ENCODE data around the gene MTMR6.

Gene MTMR6

DNA sequence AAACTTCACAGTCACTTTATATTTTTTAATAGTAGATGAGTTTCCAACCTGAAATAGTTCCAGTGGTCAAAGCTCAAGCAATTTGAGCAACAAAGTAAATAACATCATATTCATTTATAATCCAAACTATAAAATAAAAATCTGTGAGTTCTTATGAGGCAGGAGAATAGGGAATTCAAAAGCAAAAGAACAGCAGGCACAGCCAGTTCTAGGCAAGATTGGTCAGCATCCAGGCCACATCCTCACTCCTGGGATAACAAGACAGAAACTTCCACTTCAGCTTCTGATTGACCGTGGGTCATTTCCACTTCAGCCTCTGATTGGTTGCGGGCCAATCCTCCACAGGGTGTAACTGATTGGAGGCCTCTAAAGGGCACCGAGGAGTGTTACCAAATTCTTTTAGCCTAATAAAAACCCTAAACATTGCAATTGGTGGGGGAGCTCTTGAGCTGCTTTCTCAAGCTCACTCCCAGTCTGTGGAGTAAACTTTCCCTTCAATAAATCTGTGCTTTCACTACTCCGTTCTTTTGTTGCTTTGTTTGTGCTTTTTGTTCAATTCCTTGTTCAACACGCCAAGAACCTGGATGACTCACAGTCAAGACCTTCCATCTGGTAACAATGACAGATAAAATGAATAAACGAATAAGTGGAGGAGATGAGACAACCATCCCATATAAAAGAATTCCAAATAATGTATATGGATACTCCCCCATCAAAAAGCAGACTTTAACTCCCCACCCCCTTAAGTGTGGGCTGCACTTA is 72.6 kb downstream of the MTMR6 start:
- no peak for DNase-seq

DNA sequence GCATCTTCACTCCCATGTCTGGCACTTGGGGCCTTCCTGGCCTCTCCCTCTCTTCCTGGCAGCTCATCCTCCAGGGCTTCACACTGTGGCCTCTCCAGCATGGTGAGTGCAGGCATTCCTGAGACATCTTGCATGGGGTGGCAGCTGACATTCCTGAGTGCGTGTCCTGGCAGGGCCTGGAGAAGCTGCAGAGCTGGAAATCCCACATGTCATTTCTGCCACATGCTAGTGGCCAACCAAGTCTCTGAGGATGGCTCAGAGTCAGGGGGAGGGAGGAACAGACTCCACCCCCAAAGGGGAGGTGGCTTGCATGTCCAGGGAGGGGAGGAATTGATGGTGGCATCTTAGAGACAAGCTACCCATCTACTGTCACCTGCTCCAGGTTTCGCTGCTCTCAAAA is 73.6 kb downstream of the MTMR6 start:
- no peak for DNase-seq

DNA sequence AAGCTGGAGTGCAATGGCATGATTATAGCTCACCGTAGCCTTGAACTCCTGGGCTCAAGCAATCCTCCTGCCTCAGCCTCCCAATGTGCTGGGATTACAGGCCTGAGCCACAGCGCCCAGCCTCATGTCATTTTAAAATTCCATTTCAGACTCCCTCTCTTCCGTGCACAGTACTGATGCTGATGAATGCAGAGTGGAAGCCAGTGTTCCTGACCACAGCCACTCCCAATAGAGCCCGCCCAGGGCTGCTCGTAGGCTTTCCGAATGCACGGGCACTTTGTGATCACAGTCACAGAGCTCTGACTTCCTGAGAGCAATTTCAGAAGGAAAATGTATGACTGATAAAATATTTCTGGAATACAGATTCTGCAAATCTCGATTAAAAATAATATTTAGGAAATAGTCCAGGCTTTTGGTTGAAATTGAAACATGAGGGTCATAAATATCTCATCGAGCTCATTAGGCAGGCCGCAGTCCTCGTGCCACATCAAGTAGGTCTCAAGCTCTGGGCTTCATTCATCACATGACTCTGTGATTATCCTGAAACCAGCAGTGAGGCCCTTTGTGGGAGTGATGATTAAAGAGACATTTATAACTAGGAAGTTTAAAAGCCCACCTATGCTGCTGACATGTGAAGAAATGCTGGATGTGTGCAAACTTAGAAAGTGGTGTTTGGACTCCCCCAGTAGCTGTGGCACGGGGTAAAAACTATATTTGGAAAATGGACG is 76.3 kb downstream of the MTMR6 start:
- no peak for DNase-seq

DNA sequence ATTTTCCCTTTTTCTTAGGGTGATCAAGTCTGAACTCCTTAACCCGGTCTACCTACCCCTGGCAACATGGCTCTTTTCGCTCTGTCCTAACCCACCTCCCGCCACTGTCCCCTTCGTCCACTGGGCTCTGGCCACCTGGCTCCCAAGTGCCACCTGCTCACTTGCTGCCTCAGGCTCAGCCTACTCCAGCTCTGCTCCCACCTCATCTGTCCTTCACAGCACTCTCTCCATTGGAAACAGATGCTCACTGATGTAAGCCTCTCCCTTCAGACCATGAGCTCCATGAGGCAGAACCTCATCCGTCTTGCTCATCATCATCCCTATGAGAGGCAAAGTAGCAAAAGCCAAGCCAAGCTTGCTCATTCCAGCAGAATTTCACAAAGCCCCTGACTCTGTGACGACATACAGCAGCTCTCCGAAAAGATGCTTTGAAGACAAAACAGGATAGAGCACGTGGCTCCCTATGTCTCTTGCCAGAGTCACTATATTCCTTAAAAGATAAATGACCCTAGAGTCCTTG is 79.9 kb downstream of the MTMR6 start:
- DNase-seq, result no peak

DNA sequence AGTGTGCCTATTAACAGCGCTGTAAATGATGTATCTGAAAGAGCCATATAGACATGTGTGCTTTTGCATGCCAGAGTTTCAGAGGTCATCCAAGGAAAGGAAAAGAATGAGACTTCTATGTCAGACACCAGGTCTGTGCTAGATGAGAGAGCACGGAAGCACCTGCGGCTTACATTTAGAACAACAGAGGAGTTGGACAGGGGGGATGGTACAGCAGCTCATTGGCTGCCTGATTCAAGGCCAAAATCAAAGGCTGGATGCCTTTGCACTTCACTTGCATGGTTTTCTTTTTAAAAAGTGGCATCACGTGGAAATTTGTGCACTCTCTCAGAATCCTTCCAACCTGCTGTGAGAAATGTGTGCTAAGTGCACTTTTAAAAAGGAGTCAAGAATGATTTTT is 82.4 kb downstream of the MTMR6 start:
- no peak for DNase-seq

DNA sequence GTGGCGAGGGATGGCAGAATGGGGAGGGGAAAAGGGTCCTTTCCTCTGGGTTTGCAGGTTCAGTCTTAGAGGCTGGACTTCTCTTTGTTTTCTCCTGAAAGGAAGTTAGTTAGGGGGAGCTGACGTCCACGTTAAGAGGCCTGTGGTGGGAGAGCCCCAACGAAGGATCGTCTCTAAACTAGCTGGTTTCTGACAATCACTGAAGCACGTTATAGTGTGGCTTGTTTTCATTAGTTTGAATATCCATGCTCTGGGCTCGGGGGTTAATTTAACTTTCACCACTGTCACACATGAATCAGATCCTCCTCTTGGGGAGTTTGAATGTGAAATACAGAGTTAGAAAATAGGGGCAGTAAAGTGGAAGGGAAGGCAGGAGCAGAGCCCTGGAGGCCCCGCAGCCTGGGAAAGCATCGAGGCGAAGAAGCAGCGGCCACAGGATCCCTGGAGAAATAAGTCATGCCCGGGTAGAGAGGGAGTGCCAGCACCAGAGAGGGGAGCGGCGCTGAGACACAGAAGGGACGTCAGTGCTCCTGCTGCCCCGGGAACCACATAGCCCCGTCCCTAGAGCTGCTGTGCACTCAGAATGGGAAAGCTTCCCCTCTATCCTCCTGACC is 84.1 kb downstream of the MTMR6 start:
- no peak for DNase-seq

DNA sequence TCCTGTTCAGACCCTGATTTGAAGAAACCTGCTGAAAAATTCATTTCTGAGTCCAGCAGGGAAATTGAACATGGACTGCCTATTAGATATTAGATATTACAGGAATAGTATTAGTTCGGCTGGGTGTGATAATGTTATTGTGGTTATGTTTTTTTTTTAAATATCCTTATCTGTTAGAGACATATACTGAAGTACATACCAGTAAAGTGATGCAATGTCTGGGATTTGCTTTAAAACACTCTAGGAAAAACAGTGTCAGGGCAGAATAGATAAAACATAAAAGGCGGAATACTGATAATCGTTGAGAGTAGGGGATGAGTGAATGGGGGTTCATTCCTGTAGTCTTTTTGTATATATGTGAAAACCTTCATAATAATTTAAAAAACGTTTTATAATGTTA is 86.5 kb downstream of the MTMR6 start:
- no peak for DNase-seq

DNA sequence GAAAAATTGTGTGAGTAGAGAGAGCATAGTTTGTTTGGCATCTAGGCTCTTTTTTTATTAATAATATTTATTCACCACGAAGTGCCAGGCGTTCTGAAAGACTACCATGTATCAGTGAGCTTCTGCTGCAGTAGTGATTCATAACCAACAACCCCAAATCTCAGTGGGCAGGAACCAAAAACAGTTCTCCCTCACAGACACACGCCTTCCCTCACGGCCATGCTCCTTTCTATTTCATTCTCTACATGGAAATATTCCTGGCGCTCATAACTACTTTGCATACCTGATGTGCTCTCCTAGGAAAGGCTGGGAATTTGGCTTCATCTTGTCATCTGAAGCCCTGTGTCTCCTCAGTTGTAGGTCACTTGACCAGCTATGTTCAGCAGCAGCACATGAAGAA is 88.6 kb downstream of the MTMR6 start:
- DNase-seq, result no peak

DNA sequence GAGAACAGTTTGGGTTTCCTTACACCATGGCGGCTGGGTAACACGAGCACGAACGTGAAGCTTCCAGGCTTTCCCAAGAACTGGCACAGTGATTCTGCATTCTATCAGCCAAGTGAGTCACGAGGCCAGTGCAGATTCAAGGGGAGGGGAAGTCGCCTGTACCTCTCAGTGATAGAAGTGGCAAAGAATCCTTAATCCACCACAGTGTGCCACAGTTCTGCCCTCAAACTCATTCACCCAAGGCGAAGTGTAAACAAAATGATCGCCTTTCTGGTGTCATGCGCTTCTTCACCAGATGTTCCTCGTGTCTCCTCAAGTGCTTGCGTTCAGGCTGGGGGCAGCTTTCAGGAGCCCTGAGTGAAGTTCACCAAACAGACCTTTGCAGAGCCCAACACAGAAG is 90.3 kb downstream of the MTMR6 start:
- DNase-seq, result no peak
